Epidermal melanocyte (primary cell): ENCODE results near the gene DPF3.

Experiments
- DNase-seq: peaks from one replicate; pipeline ENCODE4 v3.0.0; 2011; ENCODE audit warnings: low spot score; ENCODE audit not compliant: insufficient read length

DPF3 gene

GRCh38 chr14:72839753-72840607 is 53.9 kb downstream of the DPF3 start:
- no peak for DNase-seq

- DNase-seq: no peak
Measured at GRCh38 chr14:72839351-72839750, 54.5 kb downstream of the DPF3 start.

- no peak for DNase-seq
Measured at GRCh38 chr14:72836085-72836484, 57.8 kb downstream of the DPF3 start.

GRCh38 chr14:72833174-72833573 is 60.7 kb downstream of the DPF3 start:
- DNase-seq: no peak

- DNase-seq: no peak
Measured at GRCh38 chr14:72830786-72831594, 62.9 kb downstream of the DPF3 start.

DNA sequence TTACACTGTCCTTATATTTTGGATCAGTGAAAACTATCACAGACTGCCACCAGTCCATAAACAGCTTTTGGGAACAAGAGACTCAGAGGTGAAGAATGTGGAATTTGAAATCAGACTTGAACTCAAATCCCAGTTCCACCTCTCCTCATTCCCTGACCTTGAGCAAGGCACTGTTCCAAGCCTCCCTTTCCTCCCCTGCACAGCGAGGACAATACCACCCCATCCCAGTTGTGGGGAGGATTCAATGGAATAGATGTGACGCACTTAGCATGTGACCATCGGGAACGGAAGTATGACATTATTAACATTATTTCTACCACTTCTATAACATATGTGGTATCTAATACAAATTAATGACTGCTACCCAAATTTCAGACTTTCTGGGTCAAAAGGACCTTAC is 63.5 kb downstream of the DPF3 start:
- DNase-seq: no peak

DNA sequence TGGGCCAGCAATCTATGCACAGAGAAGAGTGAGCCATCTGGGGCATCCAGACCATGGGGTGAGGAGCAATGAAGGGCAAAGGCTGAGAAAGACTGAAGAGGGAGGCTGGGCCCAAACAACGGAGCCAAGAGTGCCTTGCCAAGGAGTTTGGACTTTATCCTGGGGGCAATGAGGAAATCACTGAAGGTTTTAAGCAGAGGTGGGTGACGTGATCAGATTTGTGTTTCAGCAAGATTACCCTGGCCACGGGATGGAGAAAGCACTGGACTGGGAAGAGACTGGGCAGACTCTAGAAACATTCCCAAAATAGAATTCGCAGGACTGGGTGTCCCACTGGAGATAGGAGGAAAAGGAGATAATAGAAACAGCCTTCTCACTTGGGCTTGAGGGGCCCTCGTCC is 65.3 kb downstream of the DPF3 start:
- DNase-seq: no peak

GRCh38 chr14:72826039-72826438 is 67.9 kb downstream of the DPF3 start:
- no peak for DNase-seq

GRCh38 chr14:72825486-72825885 is 68.4 kb downstream of the DPF3 start:
- no peak for DNase-seq

- DNase-seq: no peak
Measured at GRCh38 chr14:72824051-72824450, 69.8 kb downstream of the DPF3 start.

GRCh38 chr14:72822946-72823611 is 70.8 kb downstream of the DPF3 start:
- DNase-seq: no peak

DNA sequence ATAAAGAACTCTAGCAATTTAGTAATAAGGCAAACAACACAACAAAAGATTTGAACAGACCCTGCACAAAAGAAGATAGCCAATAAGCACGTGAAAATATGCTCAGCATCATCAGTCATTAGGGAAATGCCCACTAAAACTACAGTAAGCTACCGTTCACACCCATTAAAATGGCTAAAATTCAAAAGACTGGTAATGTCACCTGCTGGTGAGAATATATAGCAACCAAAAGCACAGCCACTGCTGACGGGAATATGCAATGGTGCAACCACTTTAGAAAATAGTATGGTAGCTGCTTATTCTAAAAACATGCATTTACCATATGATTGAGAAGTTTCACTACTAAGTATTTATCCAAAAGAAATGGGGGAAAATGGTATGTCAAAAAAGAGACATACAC is 74.9 kb downstream of the DPF3 start:
- DNase-seq: no peak

- no peak for DNase-seq
Measured at GRCh38 chr14:72816287-72816686, 77.6 kb downstream of the DPF3 start.

GRCh38 chr14:72815430-72815829 is 78.5 kb downstream of the DPF3 start:
- no peak for DNase-seq

DNA sequence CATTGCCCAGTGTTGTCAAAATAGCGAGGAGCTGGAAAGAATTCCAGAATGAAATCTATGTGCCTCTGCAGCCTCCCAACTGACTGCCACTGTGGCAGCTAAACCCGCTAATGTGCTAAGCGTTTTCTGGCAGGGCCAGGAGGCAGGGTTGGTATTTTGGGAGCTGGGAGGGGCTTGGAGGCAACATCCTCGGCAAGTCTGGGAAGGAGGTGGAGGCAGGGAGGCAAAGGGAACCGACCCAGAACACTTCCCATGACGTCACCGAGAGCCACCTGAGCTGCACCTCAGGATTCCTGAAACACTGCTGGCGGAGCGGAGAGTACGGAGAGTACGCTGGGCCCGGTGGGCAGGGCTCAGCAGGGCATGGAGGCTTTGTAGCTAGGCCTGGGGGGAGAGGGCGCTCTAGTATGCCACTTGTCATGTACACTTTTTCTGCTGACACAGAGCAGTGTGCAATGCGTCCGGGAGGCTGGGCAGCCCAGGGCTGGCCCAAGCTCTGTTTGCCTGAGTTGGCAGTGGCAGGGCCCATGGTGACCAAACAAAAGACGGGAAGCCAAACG is 81.5 kb downstream of the DPF3 start:
- no peak for DNase-seq

DNA sequence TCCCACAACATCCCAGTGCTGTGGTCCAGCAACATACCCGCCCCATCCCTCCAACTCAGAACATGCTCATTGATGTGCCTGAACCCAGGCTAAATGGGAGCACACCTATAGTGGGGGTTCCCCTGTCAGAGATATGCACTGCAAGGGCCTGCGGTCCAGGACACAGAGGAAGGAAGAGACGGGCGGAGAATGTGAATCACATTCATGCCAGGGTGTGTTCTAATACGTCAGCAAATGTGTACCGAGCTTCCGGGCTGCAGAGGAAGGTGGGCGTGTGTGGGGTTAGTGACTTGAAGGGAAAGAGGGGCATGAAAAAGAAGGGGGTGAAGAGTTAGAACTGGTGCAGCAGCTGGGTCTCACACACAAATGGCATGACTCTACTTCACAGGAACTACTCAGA is 83.7 kb downstream of the DPF3 start:
- DNase-seq: no peak

DNA sequence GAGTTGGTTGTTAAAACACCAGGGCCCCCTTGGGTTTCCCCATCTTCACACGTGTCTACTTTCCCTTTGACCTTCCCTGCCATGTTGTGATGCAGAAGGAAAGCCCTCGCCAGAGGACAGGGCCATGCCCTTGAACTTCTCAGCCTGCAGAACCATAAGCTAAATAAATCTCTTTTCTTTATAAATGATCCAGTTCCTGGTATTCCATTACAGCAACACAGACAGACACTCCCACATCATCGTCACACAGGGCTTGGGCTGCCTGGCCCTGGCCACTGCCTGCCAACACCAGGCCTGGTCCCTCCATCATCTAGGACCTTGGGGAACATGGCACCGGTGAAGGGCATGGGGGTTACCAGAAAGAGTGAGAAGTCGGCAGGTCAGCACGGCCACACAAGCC is 84.8 kb downstream of the DPF3 start:
- no peak for DNase-seq

GRCh38 chr14:72808564-72808963 is 85.3 kb downstream of the DPF3 start:
- no peak for DNase-seq

- no peak for DNase-seq
Measured at GRCh38 chr14:72802588-72802946, 91.3 kb downstream of the DPF3 start.

- DNase-seq: no peak
Measured at GRCh38 chr14:72801836-72802587, 91.9 kb downstream of the DPF3 start.

GRCh38 chr14:72801381-72801812 is 92.5 kb downstream of the DPF3 start:
- no peak for DNase-seq
